ENCODE data around the gene DAP.
"Not testable (repeated sequence)": the region's sequence is repeated elsewhere in the genome, so short reads cannot be mapped to it uniquely, and the experiment has no call there.

DAP gene

GRCh38 chr5:10672146-10673016 is 88.7 kb downstream of the DAP start:
- no peak for DNase-seq (ENCODE audit: low read depth)

GRCh38 chr5:10671041-10672008 is 89.7 kb downstream of the DAP start:
- peak; percentile 7 for DNase-seq (ENCODE audit: low read depth)

GRCh38 chr5:10669983-10670382 is 91.1 kb downstream of the DAP start:
- DNase-seq (ENCODE audit: low read depth) = no peak

GRCh38 chr5:10668697-10669096 is 92.3 kb downstream of the DAP start:
- DNase-seq (ENCODE audit: low read depth) = no peak

- no peak for DNase-seq (ENCODE audit: low read depth)
Measured at GRCh38 chr5:10667431-10668057, 93.5 kb downstream of the DAP start.

- no peak for DNase-seq (ENCODE audit: low read depth)
Measured at GRCh38 chr5:10666531-10667299, 94.3 kb downstream of the DAP start.

- DNase-seq (ENCODE audit: low read depth) = no peak
Measured at GRCh38 chr5:10665799-10666198, 95.2 kb downstream of the DAP start.

- DNase-seq (ENCODE audit: low read depth) = not testable (repeated sequence)
Measured at GRCh38 chr5:10664180-10664769, 96.8 kb downstream of the DAP start.

GRCh38 chr5:10663489-10664179 is 97.4 kb downstream of the DAP start:
- peak; percentile 61 for DNase-seq (ENCODE audit: low read depth)

GRCh38 chr5:10662661-10663488 is 98.2 kb downstream of the DAP start:
- no peak for DNase-seq (ENCODE audit: low read depth)

- no peak for DNase-seq (ENCODE audit: low read depth)
Measured at GRCh38 chr5:10662083-10662482, 99.0 kb downstream of the DAP start.

- no peak for DNase-seq (ENCODE audit: low read depth)
Measured at GRCh38 chr5:10661401-10661800, 99.6 kb downstream of the DAP start.

GRCh38 chr5:10660720-10661387 is 100.2 kb downstream of the DAP start:
- DNase-seq (ENCODE audit: low read depth) = no peak

GRCh38 chr5:10660135-10660534 is 100.9 kb downstream of the DAP start:
- DNase-seq (ENCODE audit: low read depth) = no peak

GRCh38 chr5:10658265-10658664 is 102.8 kb downstream of the DAP start:
- DNase-seq (ENCODE audit: low read depth) = no peak

GRCh38 chr5:10655972-10656830 is 104.8 kb downstream of the DAP start:
- DNase-seq (ENCODE audit: low read depth) = no peak

- no peak for DNase-seq (ENCODE audit: low read depth)
Measured at GRCh38 chr5:10655161-10655971, 105.7 kb downstream of the DAP start.

Measured in fibroblast of gingiva (primary cell).